K562 (cell line): ENCODE results near the gene TXN2. TPM values are rescaled to one million over a fixed set of nuclear protein-coding genes. Genes with fewer than 3 reads are reported as not detected.

Experiments used
- ATAC-seq: fragments of 200-7000 bp; cut with Tn5 transposase; 3 replicates; pipeline ENCODE4 v1.9.1; 2020; ENCODE audit warnings: moderate library complexity
- BruUV-seq: library from RNA; stranded (reverse); fragments of 400-500 nt; replicated peaks from 2 replicates; lab custom pipeline; 2021; lab: Mats Ljungman, UMichigan
- CTCF ChIA-PET: fragments of 300-600 bp; formaldehyde crosslinking; extraction: SDS; loops from one replicate; lab custom pipeline; 2021; ENCODE audit warnings: low intra/inter-chr PET ratio; lab: Yijun Ruan, JAX
- POLR2A ChIA-PET: fragments of 300-600, 350-650 bp; sonication (Branson Sonifier 250); formaldehyde crosslinking; extraction: SDS; loops from one replicate; lab custom pipeline; 2021; ENCODE audit warnings: antibody characterized with exemption, inconsistent platforms; lab: Yijun Ruan, JAX
- DNase-seq, 4 experiments: peaks; one replicate each; pipeline versions ENCODE4 v3.0.0 to v3.0.0-alpha.2; 2011 to 2018; ENCODE audit warnings: low spot score in 3 of 4, mixed read lengths in 3 of 4; ENCODE audit errors: extremely low read depth in 1 of 4
- FAIRE-seq: peaks from 2 replicates; lab custom pipeline; 2011; peaks lifted over from hg19 to GRCh38; lab: Jason Lieb, UNC
- H2AFZ ChIP-seq: 2 replicates; pipeline ENCODE4 v1.6.0; 2011; ENCODE audit warnings: low read depth, low read length, control low read depth, inconsistent platforms
- H3K27ac ChIP-seq: fragments of 200-600 bp; 3 replicates; pipeline ENCODE4 v1.8.0; 2011; ENCODE audit warnings: low read depth, mild to moderate bottlenecking, control low read depth, inconsistent platforms, low read length, moderate library complexity, mixed read lengths; ENCODE audit errors: extremely low read depth
- H3K27me3 ChIP-seq, 2 experiments: fragments of 300-600 bp in 1 of 2; 2 replicates in 1 of 2; 3 replicates in 1 of 2; pipeline versions ENCODE4 v1.6.0 to v1.8.0; 2011; ENCODE audit warnings: inconsistent platforms in 2 of 2, low read length in 2 of 2, mild to moderate bottlenecking in 1 of 2, mixed read lengths in 1 of 2, moderate library complexity in 1 of 2; ENCODE audit not compliant: control insufficient read depth in 2 of 2, insufficient read depth in 2 of 2
- H3K36me3 ChIP-seq: fragments of 300-600 bp; 3 replicates; pipeline ENCODE4 v1.8.0; 2011; ENCODE audit warnings: mild to moderate bottlenecking, low read length, inconsistent platforms; ENCODE audit not compliant: control insufficient read depth, insufficient read depth
- H3K4me1 ChIP-seq, 2 experiments: fragments of 200-600 bp in 1 of 2; replicated peaks in 1 of 2; 2 replicates in 1 of 2; 3 replicates in 1 of 2; pipeline versions ENCODE4 v1.5.1 to v1.8.0; 2011; ENCODE audit warnings: inconsistent platforms in 2 of 2, low read length in 2 of 2, mild to moderate bottlenecking in 1 of 2, mixed read lengths in 1 of 2, moderate library complexity in 1 of 2; ENCODE audit not compliant: control insufficient read depth in 2 of 2, insufficient read depth in 2 of 2
- H3K4me2 ChIP-seq: 2 replicates; pipeline ENCODE4 v1.6.1; 2011; ENCODE audit warnings: low read length, control low read depth, inconsistent platforms, mixed read lengths; ENCODE audit not compliant: insufficient read depth
- H3K4me3 ChIP-seq: fragments of 200-600 bp; sonication (generic), shearing (Covaris generic); 2 replicates; pipeline ENCODE4 v1.5.1; 2016; ENCODE audit warnings: control low read depth, inconsistent platforms
- H3K79me2 ChIP-seq: fragments of 200-600 bp; 3 replicates; pipeline ENCODE4 v1.8.0; 2011; ENCODE audit warnings: low read length, inconsistent platforms; ENCODE audit not compliant: control insufficient read depth, insufficient read depth
- H3K9ac ChIP-seq, 2 experiments: 2 replicates each; pipeline versions ENCODE4 v1.6.0 to v1.6.1; 2011; ENCODE audit warnings: low read depth in 2 of 2, low read length in 2 of 2, control low read depth in 1 of 2, inconsistent platforms in 1 of 2, mild to moderate bottlenecking in 1 of 2, mixed read lengths in 1 of 2; ENCODE audit not compliant: insufficient read depth in 1 of 2
- H3K9me1 ChIP-seq: one replicate; pipeline ENCODE4 v1.6.0; 2011; ENCODE audit warnings: inconsistent platforms, mild to moderate bottlenecking, low read length, moderate library complexity; ENCODE audit not compliant: control insufficient read depth, insufficient read depth
- H3K9me3 ChIP-seq: replicated peaks from 2 replicates; pipeline ENCODE4 v1.5.1; 2011; ENCODE audit warnings: low read depth, low read length, inconsistent platforms; ENCODE audit not compliant: control insufficient read depth, insufficient read depth
- H4K20me1 ChIP-seq: replicated peaks from 2 replicates; pipeline ENCODE4 v1.6.1; 2011; ENCODE audit warnings: low read length, inconsistent platforms, mixed read lengths; ENCODE audit not compliant: control insufficient read depth, insufficient read depth
- ATF1 ChIP-seq, 2 experiments: fragments of 450-650 bp in 1 of 2; IDR thresholded peaks; 2 replicates each; pipeline ENCODE4 v1.6.1; 2016; ENCODE audit warnings: missing compliant biosample characterization in 1 of 2, missing genetic modification characterization in 1 of 2
- CBX8 ChIP-seq: fragments of 200-600 bp; sonication (generic); IDR thresholded peaks from 2 replicates; pipeline ENCODE4 v1.6.1; 2012; ENCODE audit warnings: borderline replicate concordance, mixed run types, low read depth, mild to moderate bottlenecking, moderate library complexity, mixed read lengths, low read length, control low read depth, inconsistent platforms; ENCODE audit not compliant: poor library complexity, severe bottlenecking; ENCODE audit errors: extremely low read depth
- CHCHD3 ChIP-seq: fragments of 250-450 bp; sonication (Bioruptor Pico); IDR thresholded peaks from 2 replicates; pipeline ENCODE4 v2.1.2; 2022; ENCODE audit warnings: mild to moderate bottlenecking
- CXXC5 ChIP-seq: fragments of 250-450 bp; sonication (Bioruptor Pico); IDR thresholded peaks from 2 replicates; pipeline ENCODE4 v1.8.0; 2022; ENCODE audit warnings: inconsistent platforms, mild to moderate bottlenecking, moderate library complexity
- ELF1 ChIP-seq: fragments of 200-800 bp; sonication (Bioruptor generic); IDR thresholded peaks from 2 replicates; pipeline ENCODE4 v1.6.1; 2016; ENCODE audit warnings: missing genetic modification characterization, missing compliant biosample characterization
- POLR2A ChIP-seq: fragments of 450-650 bp; conservative IDR thresholded peaks from 2 replicates; pipeline ENCODE4 v1.6.1; 2016
- SIN3A ChIP-seq, 2 experiments: fragments of 150-350 bp in 1 of 2; IDR thresholded peaks; 2 replicates each; pipeline ENCODE4 v1.6.1; 2011 to 2016; ENCODE audit warnings: borderline replicate concordance in 2 of 2, low read depth in 2 of 2, low read length in 2 of 2, mild to moderate bottlenecking in 2 of 2, moderate library complexity in 2 of 2; ENCODE audit not compliant: control insufficient read depth in 1 of 2
- SMARCA4 ChIP-seq: fragments of 450-650 bp; IDR thresholded peaks from 2 replicates; pipeline ENCODE4 v1.6.1; 2016
- SREBF2 ChIP-seq: sonication (generic); formaldehyde crosslinking; IDR thresholded peaks from 2 replicates; pipeline ENCODE4 v1.4.0; 2020; ENCODE audit warnings: mild to moderate bottlenecking, missing genetic modification reagents
- STAG1 ChIP-seq: sonication (generic); formaldehyde crosslinking; IDR thresholded peaks from 2 replicates; pipeline ENCODE4 v1.5.0; 2020; ENCODE audit warnings: missing genetic modification reagents, borderline replicate concordance
- ZNF133 ChIP-seq: fragments of 250-450 bp; sonication (Bioruptor Pico); IDR thresholded peaks from 2 replicates; pipeline ENCODE4 v1.4.0; 2020; ENCODE audit warnings: mild to moderate bottlenecking
- WGBS: fragments of 100-300 bp; shearing (Covaris generic); methylation state at CpG from one replicate; pipeline ENCODE4 v1.1.6; 2016; ENCODE audit warnings: low coverage, mixed read lengths; ENCODE audit not compliant: insufficient coverage; ENCODE audit errors: missing lambda C conversion rate; 5-methylcytosine and 5-hydroxymethylcytosine counted together
- in situ Hi-C: fragments of 300-500 bp; cut with MboI; formaldehyde crosslinking; loops from 4 replicates; pipeline ENCODE4 v1.15.0; 2018; ENCODE audit warnings: inconsistent platforms, mixed read lengths
- intact Hi-C: fragments of 100-400 bp; cut with micrococcal nuclease; formaldehyde crosslinking; loops from 2 replicates; pipeline ENCODE4 v1.14.2; 2022
- polyA plus RNA-seq, 8 experiments: library from polyadenylated mRNA; depleted of rRNA in 4 of 8; stranded (reverse) in 5 of 8; unstranded in 3 of 8; fragments of >200 nt; fragmentation: Nextera tagmentation in 2 of 8; fragmentation: Illumina TruSeq in 1 of 8; extraction: Ambion mirVana in 2 of 8; extraction: Trizol in 1 of 8; gene quantifications; 2 replicates each; pipeline versions ENCODE4 v1.2.1 to v1.2.3, GENCODE V29; 2011 to 2014; ENCODE audit warnings: inconsistent platforms in 1 of 8, missing spikeins in 1 of 8
- total RNA-seq, 7 experiments: library from RNA; depleted of rRNA in 6 of 7; stranded (reverse); fragments of >200 nt in 6 of 7; fragmentation: Illumina TruSeq in 2 of 7; extraction: Trizol in 2 of 7; gene quantifications; 2 replicates each; pipeline versions ENCODE4 v1.2.1 to v1.2.3, GENCODE V29; 2011 to 2021; ENCODE audit warnings: low replicate concordance in 1 of 7
- TF ChIP-seq, protein P1 (sequence below), 2 experiments: fragments of 250-450 bp in 1 of 2; fragments of 450-650 bp in 1 of 2; sonication (Bioruptor Pico) in 1 of 2; IDR thresholded peaks; 2 replicates each; pipeline versions ENCODE4 v1.6.1 to v1.8.0; 2016 to 2021; ENCODE audit warnings: mild to moderate bottlenecking in 2 of 2, moderate library complexity in 2 of 2, missing compliant biosample characterization in 1 of 2, missing genetic modification characterization in 1 of 2
- TF ChIP-seq, protein P2 (sequence below): sonication (generic); formaldehyde crosslinking; IDR thresholded peaks from 2 replicates; pipeline ENCODE4 v1.8.0; 2022; ENCODE audit warnings: mild to moderate bottlenecking, missing genetic modification reagents

TXN2 gene
- total and polyA plus RNA-seq, 9 of the 15 experiments (the other 6 are each of a cell fraction or from before 2014, with no cell fraction given): 48.5 to 399 (median 118) TPM

GRCh38 chr22:36456464-36456845 is 25.0 kb downstream of the TXN2 start:
- no peak for ATAC-seq
- CTCF ChIA-PET: no interaction called here
- no peak for FAIRE-seq
- Histone ChIP-seq H3K9ac (no peak overlapping the region), H3K4me2 (no peak overlapping the region), H3K27ac (no peak overlapping the region), H2AFZ (no peak overlapping the region), H3K4me1 (peaks cover 22 to 39% of the 10 kb centered on the region in 2 experiments), H4K20me1 (no peaks in the 10 kb centered on the region), H3K9me3 (no peaks in the 10 kb centered on the region), H3K27me3 (no peaks in the 10 kb centered on the region), H3K36me3 (no peaks in the 10 kb centered on the region), H3K9me1 (no peaks in the 10 kb centered on the region), H3K79me2 (no peaks in the 10 kb centered on the region), H3K4me3 (no peak overlapping the region)
- DNase-seq: no peak
- intact Hi-C loops: loop anchor here (10.0 kb wide), 1 partner anchor 72 kb away; the partner anchor contains the start of gene MYH9
- BruUV-seq: no TSS peak
- in situ Hi-C loops: no loop called here
- POLR2A ChIA-PET: no interaction called here
- WGBS: 53% methylated on average over 6 of the region's 12 CpGs
- no peak for TF ChIP-seq CHCHD3 (CRISPR knock-in tag)
- TF ChIP-seq CXXC5 (CRISPR knock-in tag): no peak
- TF ChIP-seq, protein P1, sequence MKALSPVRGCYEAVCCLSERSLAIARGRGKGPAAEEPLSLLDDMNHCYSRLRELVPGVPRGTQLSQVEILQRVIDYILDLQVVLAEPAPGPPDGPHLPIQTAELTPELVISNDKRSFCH (CRISPR knock-in tag; IDR thresholded peaks at IDR 0.05): no peak
- TF ChIP-seq, protein P1 (tag; IDR thresholded peaks at IDR 0.05): no peak
- no peak for TF ChIP-seq ELF1 (tag)
- TF ChIP-seq, protein P2, sequence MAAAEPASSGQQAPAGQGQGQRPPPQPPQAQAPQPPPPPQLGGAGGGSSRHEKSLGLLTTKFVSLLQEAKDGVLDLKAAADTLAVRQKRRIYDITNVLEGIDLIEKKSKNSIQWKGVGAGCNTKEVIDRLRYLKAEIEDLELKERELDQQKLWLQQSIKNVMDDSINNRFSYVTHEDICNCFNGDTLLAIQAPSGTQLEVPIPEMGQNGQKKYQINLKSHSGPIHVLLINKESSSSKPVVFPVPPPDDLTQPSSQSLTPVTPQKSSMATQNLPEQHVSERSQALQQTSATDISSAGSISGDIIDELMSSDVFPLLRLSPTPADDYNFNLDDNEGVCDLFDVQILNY (CRISPR knock-in tag): no peak
- TF ChIP-seq CBX8: no peak
- TF ChIP-seq ZNF133: no peak
- TF ChIP-seq STAG1 (CRISPR knock-in tag): no peak
- TF ChIP-seq SREBF2 (CRISPR knock-in tag): no peak
- no peak for TF ChIP-seq POLR2A
- no peak for TF ChIP-seq ATF1 (CRISPR knock-in tag; IDR thresholded peaks at IDR 0.05)
- no peak for TF ChIP-seq ATF1 (tag; IDR thresholded peaks at IDR 0.05)
- no peak for TF ChIP-seq SMARCA4
- no peak for TF ChIP-seq SIN3A (IDR thresholded peaks at IDR 0.05; ENCODE audit: borderline replicate concordance in 2 of 2, control insufficient read depth in 1 of 2, low read depth in 2 of 2, low read length in 2 of 2)
